NB4 (cell line): ENCODE results near the gene GRIA1.

ENCODE experiments used
- CTCF ChIP-seq: IDR thresholded peaks from one replicate; pipeline ENCODE4 v1.5.1; 2012; ENCODE audit warnings: low read depth, low read length
- POLR2A ChIP-seq: IDR thresholded peaks from 2 replicates; pipeline ENCODE4 v1.6.1; 2011; ENCODE audit warnings: mild to moderate bottlenecking; ENCODE audit not compliant: insufficient read length; ENCODE audit errors: extremely low read depth

GRCh38 chr5:153480401-153480800 is 10.1 kb upstream of the GRIA1 start:
- TF ChIP-seq CTCF (no peak), POLR2A (no peak)
